NCI-H1694 (cell line): ENCODE measurements around the gene JDP2.

Experiments
- DNase-seq: peaks from one replicate; lab custom pipeline; 2025; lab: John Stamatoyannopoulos, UW

JDP2 gene

GRCh38 chr14:75409316-75410205 lies 18.3 kb upstream of the JDP2 start:
- DNase-seq = no peak

DNA sequence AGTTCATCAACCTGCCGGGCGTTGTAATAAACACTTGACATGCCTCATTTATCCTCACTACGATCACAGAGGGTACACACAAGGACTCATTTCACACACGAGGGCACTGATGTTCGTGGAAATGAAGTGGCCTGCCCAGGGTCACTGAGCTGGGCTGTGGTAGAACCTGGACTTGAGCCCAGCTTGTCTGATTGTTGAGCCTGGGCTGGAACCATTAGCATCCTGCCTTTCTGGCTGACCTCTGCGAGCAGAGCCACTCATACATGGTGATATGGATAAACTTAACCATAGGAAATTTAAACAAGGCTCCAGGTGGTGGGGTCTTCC lies 16.6 kb upstream of the JDP2 start:
- DNase-seq = no peak

DNA sequence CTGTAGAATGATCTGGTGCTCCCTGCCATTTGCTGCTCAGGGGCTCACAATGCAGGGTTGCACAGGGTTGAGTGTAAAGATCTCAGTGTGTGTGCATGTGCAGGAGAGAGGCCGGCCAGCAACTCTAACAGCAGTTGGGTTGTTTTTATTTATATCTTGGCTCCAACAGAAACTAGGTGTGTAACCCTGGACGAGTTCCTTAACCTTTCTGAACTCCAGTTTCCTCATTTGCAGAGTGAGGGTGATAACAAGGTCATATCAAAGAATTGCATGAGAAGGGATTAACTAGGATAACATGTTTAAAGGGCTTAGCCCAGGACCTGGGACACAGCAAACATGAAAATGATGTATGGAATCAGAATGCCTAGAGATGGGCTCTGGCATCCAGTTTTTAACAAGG lies 14.8 kb upstream of the JDP2 start:
- no peak for DNase-seq

- DNase-seq = no peak
These were observed 10.1 kb upstream of the JDP2 start for GRCh38 chr14:75417674-75418073.

DNA sequence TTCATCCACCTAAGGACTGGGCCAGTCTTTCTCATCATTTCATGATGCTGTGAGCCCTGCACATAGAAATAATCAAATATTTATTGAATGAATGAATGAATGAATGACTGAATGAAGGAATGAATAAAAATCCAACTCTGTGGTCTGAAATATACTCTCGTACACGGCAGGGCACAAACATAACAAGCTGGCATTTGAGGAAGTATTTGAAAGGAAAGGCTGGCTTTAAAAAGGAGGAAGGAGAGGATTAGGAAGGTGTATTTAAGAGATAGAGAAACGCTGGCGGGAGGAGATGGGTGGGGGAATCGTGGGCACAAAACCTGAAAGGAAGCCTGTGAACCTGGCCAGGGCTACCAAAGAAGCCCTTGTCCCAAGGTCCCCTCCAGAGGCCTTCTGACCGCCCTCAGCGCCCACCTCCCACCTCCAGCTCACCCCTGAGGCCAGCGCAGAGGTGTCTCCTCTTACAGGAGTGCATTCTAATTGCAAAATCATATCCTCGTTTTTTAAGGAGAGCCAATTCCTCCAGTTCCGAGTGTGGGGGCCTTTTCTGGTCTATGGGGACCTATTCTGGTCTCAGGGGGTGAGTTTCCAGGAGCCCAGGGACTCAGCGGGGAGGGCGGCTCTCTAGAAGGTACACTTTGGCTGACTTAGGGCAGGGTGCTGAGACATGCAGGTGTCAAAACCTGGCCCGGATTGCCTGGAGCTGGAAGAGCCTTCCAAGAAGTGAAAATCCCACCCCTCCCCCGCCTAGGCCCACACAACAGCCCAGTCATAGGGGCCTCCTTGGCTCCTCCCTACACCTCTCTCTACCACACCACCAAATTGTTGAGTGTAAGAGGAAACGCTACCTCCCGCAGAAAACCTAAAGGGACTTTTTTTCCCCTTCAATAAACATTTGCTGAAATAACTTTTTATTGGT lies 8.7 kb upstream of the JDP2 start:
- no peak for DNase-seq

DNA sequence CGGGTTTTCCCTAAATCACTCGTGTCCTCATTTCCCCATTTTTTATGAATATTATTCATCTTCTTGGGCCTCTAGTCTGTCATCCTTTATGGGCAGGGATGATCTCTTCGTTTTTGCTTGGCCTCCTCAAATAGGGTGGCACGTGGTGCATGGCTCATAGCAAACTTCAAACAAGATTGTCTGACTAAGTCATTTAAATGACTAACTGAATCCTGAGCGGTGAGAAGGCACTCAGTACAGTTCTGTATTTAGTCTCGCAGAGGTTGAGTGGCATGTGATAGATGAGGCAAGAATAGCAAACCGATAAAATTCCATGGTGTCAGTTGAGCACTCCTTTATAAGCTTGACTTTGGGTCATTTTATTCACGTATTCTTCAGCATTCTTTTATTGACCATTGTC lies 5.7 kb upstream of the JDP2 start:
- DNase-seq = no peak

- no peak for DNase-seq
These were observed 3.3 kb upstream of the JDP2 start for GRCh38 chr14:75424496-75424895.

DNA sequence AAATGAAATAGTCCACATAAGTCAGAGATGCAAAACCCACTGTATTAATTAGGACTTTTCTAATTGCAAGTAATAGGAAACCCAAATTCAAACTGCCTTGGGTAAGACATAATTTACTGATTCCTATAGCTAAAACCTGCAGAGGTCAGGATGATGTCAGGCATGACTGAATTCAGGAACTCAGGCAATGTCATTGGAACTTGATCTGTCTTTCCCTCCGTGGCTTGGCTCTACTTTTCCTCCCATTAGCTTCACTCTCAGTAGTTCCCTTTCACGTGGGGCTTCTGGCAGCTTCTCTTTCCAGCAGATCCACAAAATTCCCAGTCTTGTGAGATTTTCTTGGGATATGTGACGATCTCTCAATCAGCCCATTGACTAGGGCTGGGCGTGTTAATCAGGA lies 2.4 kb upstream of the JDP2 start:
- DNase-seq = no peak

DNA sequence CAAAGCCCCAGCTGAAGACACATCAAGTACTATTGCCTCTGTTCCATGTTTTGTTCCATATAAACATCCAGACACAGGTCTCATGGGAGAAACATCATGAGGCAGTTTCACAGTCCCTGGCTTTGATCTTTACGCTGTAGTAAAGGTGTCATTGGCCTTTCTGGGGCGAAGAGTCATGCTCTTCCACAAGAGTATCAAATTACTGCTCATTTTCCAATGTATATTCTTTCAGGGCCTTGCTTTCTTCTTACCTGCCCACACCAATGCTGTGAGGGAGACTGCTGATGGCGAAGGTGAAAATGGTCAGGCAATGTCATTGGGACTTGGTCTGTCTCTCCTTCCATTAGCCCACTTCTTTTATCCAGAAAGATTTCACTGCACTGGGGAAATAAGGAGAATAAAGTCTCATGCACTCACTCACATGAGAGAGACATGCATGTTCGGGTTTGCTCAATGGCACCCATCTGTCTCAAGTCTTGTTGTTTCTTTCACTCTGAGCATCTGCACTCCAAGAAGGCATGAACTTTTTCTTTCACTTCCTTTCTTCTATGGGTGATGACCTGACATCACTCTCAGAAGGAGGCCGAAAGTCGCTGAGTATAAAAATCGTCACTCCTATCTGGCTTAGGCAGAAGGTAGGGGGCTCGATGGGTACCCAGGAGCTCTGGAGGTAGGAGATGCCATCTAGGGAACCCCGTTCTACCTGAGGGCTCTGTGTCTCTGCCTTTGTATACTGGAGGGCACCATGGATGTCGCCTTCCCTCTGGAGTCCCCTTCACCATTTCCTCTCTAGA lies 1.3 kb upstream of the JDP2 start:
- DNase-seq = no peak

- no peak for DNase-seq
These were observed 718 bp upstream of the JDP2 start for GRCh38 chr14:75427126-75427481.

- DNase-seq = no peak
These were observed 645 bp downstream of the JDP2 start for GRCh38 chr14:75428230-75429104.

DNA sequence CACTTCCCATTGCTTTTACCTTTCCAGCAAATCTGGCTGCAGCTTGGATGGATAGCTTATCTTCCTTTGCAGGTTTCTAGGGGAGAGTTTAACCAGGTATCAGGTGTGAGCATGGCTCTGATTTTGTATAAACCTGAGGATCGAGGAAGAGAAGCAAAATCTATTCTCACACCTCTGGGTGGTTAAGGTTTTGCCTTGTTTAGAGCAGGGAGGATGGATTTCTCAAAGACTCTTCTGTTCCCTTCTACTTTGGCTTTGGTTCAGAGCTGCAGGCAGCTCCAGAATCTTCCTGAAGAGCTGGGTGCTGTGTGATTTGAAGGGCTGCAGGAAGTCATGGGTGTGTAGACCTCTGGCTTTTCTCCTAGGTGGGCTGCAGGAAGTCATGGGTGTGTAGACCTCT lies 1.7 kb downstream of the JDP2 start:
- DNase-seq = no peak

GRCh38 chr14:75430116-75430515 lies 2.3 kb downstream of the JDP2 start:
- no peak for DNase-seq

GRCh38 chr14:75430526-75430925 lies 2.7 kb downstream of the JDP2 start:
- no peak for DNase-seq

DNA sequence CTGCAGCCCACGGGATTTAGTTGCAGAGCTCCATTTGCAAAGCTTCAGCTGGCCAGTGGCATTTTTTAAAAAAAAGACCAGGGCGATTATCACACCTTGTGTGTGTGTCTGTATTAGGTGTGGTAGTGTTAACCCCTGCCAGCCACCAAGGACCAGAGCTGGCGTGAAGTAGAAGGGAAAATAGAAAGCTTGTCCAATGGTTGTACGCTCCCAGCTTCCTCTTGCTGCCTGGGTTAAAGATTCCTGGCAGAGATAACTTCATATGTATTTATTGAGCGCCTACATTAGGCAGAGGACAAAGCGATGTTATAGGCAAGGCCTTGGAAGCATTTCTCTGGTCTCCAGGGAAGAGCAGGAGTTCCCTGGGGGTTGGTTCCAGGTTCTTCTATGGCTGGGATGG lies 3.2 kb downstream of the JDP2 start:
- no peak for DNase-seq

DNA sequence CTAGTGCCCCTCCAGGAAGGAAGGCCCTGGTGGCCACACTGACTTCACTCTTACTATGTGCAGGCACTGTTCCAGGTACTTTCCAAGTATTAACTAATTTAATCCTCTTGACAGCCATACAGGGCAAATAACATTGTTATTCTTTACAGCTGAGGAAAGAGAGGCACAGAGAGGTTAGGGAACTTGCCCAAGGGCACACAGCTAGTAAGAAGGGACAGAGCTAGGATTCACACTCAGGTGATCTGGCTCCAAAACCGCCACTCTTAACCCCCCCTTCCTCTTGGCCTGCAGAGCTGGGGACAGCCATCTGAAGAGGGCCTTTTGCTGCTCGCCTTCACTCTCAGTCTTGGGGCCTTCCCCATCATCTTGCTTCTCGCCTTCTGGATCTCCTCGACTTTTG lies 4.0 kb downstream of the JDP2 start:
- no peak for DNase-seq

- no peak for DNase-seq
These were observed 4.6 kb downstream of the JDP2 start for GRCh38 chr14:75432411-75432810.

DNA sequence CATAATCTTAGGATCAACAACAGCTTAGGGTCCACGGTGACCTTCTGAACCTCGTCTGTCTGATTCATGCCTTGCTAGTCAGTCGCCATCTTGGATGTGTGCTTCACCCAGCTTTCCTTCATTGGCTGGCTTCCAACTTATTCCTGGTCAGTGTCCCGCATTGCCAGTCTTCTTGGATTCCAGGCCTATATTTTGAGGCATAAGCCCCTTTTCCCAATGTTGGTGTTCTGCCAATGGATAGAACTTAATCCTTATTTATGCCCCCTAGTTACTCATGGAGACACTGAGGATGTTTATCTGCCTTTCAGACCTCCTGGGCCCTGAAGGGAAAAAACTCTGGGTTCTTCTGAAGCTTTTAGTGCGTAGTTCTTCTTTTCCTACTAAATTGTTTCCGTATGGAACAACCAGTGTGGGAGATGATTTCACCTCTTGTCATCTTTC lies 5.8 kb downstream of the JDP2 start:
- DNase-seq = no peak

- no peak for DNase-seq
These were observed 6.5 kb downstream of the JDP2 start for GRCh38 chr14:75434138-75434889.

- DNase-seq = no peak
These were observed 7.0 kb downstream of the JDP2 start for GRCh38 chr14:75434890-75435248.

DNA sequence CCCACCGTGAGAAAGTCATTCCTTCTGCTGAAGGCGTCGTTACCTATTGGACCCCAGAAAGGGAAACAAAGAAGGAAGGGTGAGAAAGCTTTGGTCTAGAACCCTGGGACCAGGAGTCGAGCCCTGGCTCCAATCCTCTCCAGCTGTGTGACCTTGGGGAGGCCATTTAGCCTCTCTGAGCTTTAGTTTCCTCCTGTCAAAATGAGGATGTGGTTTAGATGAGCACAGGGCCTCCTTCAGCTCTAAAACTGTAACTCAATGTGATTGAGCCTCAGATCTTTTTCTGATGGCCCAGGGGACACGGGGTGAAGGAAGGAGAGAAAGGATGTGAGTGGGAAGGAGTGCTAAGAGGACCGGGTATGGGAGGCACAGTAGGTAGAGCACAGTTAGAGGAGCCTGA lies 7.7 kb downstream of the JDP2 start:
- no peak for DNase-seq
